Neural progenitor cell (in vitro differentiated cells): ENCODE data around the gene GPHB5.

Experiments
- EZH2 ChIP-seq: fragments of 200-600 bp; sonication (generic); IDR thresholded peaks from 2 replicates; pipeline ENCODE4 v1.6.1; 2017; ENCODE audit warnings: antibody characterized with exemption, mild to moderate bottlenecking, moderate library complexity
- EZH2phosphoT487 ChIP-seq: fragments of 200-600 bp; sonication (generic); IDR thresholded peaks from 2 replicates; pipeline ENCODE4 v1.6.1; 2017; ENCODE audit warnings: antibody characterized with exemption
- TF ChIP-seq, protein P1 (sequence below): fragments of 200-600 bp; sonication (generic); IDR thresholded peaks from 2 replicates; pipeline ENCODE4 v1.5.1; 2017; ENCODE audit warnings: antibody characterized with exemption, mild to moderate bottlenecking

DNA sequence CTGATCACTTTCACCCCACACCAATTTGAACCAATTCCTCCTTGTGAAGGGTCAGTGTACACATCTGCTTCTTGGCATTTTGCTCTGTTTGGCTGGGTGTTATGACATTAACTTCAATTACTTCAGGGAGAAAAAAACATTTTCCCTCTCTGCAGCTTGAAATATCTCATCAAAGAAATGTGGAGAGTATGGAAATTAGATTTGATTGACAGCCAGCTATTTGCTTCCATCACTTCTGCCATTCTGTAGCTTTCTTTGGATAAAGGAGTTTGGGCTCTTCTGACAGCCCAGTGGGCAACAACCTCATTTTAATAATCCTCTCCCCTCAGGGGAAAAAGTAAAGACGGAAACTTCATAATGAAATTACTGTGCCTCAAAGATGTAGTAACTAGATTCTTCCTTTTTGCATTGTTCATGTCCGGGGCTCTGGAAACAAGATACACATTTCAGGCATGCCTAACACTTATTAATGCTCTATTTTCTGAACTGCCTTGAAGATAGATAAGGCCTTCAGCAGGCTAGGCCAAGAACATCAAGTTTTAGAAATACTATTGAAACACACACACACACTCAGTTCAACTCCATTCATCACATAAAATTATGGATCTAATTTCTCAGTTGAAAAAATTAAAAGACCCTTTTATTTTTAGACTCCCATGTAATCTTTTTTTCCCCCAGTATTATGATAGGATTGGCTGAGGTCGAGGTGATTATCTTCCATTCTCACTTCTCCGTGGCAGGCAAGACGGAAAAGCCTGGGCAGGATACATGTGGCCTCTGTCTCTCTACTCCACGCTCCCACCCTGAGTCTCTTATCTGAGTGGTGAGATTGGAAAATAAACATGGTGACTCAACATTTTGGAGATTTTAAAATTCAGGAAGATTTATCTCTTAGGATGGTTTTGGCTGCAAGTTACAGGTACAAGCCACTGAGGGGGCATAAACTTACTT, 10.3 kb upstream of the GPHB5 start:
- TF ChIP-seq, protein P1, sequence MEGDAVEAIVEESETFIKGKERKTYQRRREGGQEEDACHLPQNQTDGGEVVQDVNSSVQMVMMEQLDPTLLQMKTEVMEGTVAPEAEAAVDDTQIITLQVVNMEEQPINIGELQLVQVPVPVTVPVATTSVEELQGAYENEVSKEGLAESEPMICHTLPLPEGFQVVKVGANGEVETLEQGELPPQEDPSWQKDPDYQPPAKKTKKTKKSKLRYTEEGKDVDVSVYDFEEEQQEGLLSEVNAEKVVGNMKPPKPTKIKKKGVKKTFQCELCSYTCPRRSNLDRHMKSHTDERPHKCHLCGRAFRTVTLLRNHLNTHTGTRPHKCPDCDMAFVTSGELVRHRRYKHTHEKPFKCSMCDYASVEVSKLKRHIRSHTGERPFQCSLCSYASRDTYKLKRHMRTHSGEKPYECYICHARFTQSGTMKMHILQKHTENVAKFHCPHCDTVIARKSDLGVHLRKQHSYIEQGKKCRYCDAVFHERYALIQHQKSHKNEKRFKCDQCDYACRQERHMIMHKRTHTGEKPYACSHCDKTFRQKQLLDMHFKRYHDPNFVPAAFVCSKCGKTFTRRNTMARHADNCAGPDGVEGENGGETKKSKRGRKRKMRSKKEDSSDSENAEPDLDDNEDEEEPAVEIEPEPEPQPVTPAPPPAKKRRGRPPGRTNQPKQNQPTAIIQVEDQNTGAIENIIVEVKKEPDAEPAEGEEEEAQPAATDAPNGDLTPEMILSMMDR: no peak
- TF ChIP-seq EZH2 (no peak), EZH2phosphoT487 (no peak)
